C1 segment of cervical spinal cord (tissue), 14 donors: ENCODE data around the gene FOXN1.
A peak's percentile ranks its signal among the peaks of the same experiment; 100 is the strongest.

Source experiments
- DNase-seq, 14 donors: peaks; one replicate each; lab custom pipeline; 2025; lab: John Stamatoyannopoulos, UW

FOXN1 gene

GRCh38 chr17:28477928-28478327, 28.2 kb upstream of the FOXN1 start:
- DNase-seq: no peak

- DNase-seq: no peak
Observed at GRCh38 chr17:28478712-28479615, 27.2 kb upstream of the FOXN1 start.

DNA sequence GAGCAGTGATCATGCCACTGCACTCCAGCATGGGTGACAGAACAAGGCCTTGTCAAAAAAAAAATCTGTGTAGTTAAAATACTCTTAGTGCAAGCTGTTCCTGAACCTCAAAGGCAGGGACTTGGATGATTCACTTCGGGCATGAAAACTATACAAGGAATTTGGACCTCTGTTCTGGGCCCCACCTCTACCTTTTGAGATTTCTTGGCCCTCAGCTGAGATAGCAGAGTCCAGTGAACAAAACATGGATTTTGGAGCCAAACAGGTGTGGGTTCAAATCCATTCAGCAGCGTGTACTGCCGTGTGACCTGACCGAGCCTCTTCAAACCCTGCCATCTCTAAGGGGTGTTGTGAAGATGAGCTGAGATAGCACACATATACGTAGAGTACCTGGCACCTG, 25.9 kb upstream of the FOXN1 start:
- no peak for DNase-seq

- DNase-seq: no peak
Observed at GRCh38 chr17:28480799-28481571, 25.2 kb upstream of the FOXN1 start.

DNA sequence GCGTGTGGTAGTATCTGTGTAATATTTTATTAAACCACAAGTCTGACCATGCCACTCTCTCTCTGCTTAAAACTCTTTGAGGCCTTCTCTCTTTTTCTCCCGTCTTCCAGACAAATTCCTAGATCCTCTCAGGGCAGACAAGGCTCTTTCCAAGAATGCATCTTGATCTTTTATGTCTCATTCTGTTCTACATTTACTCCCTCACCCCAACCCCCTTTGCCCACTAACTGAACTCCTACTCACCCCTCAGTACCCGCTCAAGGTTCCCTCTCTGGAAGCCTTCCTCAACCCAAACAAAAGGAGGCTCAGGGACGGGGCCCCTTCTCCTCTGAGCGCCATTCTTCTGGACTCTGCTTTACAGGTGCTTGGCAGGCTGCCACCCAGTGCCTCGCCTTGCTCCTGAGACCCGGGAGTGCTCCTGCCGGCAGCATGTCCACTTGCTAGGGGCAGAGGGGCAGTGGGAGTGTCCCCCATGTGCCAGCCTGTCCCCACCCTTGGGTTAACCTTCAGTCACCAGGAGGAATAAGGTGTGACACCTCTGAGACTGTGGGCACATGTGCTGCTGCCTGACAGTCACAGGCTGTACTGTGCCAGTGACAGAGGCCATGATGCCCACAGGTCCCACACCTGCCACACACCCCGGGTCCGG, 23.5 kb upstream of the FOXN1 start:
- no peak for DNase-seq

DNA sequence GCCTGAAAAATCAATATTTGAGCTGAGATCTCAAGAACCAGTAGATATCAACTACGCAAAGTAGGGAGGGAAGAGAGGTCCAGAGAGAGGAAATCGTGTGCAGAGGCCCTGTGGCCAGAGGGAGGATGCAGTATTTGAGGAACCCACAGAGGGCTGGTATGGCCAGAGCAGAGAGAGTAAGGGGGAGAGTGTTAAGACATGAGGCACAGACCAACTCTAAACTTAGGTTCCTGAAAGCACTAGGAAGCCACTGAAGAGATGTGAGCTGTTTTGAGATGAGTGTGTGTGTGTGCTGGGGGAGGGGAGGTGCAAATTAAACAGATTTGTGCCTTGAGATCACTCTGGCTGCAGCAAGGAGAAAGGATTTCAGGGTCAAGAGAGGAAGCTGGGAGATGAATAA, 21.9 kb upstream of the FOXN1 start:
- DNase-seq: no peak

- DNase-seq: no peak
Observed at GRCh38 chr17:28485049-28485448, 21.1 kb upstream of the FOXN1 start.

DNA sequence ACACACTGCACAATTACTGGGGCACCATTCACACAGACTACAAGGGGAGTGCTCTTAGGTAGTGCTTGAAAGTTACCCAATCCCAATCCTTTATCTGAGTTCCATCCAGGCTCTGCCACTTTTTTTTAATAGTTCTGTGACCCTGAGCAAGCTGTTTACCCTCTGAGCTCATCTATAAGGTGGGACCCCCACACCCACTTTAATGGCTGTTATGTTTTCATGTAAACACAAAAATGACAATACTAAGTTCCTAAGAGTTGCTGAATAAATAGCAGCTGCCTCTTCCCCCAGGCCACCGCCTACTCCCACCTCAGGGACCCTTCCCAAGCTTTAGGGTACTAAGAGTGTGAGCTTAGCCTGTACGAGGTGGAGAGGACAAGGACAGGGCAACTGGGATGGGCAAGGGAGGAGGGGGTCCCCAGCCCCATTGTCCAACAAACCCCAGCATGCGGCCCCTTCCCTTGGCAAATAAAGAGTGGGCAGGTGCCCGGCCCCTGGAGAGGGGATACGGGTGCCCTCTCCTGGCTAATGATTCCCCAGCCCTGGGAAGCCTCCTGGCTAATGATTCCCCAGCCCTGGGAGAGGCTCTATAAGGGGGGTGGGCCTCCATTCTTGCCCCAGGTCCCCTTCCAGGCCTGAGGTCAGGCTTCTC, 18.1 kb upstream of the FOXN1 start:
- DNase-seq: no peak

DNA sequence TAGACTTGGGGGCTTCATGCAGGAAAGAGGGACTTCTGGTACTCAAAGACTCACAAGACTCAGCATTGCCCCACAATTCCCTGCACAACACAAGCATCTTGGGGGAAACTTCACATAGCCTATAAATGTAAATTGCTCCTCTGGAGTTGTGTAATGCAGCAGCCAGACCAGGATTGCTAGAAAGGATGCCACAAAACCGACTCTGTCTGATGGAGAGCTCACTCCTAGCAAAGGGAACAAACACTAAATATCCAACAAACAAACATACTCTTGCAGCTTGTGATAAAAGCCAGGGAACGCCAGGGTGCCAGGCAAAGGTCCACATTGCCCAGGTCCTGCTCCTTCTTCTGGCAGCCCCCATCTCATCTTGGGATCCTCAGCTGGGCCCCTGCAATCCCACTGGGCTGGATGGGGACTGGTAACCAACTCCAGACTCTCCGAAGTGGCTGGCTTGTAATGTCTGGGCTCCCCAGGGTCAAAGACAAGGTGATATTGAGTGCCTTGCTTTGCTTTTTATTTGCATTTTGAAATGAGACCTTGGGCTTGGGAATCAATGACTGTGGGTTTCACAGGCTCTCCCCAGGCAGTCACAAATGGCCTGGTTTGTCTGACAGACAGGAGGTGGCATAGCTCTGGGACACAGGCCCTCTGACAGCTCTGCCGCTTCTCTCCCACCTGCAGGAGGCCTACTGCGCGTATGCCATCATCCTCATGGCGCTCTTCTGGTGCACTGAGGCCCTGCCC, 17.4 kb upstream of the FOXN1 start:
- no peak for DNase-seq

DNA sequence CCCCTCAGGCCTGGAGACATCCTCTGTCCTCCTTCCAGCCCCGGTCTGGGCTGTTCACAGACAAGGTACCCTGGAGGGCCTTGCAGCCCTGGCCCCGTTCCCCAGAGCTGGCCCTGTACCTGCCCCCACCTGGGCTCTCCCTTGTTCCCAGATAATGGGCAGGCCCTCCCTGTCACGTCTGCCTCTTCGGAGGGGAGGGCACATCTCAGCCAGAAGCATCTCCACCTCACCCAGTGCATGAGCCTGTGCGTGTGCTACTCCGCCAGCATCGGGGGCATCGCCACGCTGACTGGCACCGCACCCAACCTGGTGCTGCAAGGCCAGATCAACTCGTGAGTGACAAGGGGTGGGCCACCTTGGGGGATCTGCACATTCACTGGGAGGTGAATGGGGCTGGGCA, 14.9 kb upstream of the FOXN1 start:
- DNase-seq: no peak

DNA sequence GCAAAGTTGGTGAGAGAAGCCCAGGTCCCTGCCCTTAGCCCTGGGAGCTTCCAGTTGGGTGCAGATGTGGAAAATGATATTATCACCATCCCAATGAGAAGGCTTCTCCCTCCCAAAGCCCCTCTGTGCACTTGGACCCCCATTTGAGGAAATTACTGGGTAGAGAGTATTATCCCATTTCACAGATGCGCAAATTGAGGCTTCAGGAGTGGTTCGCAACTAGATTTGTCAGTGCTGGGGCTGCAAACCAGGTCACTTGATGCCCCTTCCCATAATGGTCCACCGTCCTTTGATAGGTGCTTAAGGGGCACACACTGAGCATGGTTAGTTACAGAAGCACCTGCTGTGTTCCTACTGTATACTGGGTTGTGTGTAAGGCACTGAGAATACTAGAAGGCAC, 14.3 kb upstream of the FOXN1 start:
- DNase-seq: no peak

- DNase-seq: no peak
Observed at GRCh38 chr17:28492352-28493310, 13.5 kb upstream of the FOXN1 start.

DNA sequence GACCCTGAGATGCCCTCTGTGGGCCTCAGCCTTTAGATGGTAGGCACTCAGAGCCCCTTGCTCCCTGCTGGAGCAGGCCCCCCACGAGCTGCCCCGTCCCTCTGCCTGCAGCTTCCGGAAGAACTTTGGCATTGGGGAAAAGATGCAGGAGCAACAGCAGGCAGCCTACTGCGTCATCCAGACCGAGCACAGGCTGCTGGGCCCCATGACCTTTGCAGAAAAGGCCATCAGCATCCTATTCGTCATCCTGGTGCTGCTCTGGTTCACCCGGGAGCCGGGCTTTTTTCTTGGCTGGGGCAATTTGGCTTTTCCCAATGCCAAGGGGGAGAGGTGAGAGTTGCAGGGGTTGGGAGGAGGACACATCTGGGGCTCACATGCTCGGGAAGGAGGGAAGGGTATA, 12.7 kb upstream of the FOXN1 start:
- no peak for DNase-seq

- DNase-seq: peak in 13 of 14 donors; percentile 3 to 69 (median 22)
Observed at GRCh38 chr17:28494445-28495188, 11.5 kb upstream of the FOXN1 start.

- DNase-seq: no peak
Observed at GRCh38 chr17:28495635-28496034, 10.5 kb upstream of the FOXN1 start.

DNA sequence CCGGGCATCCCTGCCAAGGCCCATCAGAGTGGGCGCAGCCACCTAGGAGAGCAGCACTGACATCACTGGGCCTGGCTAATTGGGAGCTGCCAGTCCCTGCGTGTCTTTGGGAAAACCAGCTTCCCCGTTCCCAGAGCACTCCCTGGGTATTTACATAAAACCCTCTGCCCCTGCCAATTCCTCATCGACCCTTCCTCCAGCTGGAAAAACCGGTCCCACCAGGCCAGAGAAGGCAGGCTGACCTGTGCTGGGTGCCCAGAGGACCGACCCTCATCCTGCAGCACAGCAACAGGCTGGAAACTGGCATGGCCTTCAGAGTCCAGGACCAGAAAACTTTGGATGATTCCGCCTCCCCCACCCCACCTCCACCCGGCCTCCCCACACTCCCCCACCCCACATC, 8.2 kb upstream of the FOXN1 start:
- no peak for DNase-seq

DNA sequence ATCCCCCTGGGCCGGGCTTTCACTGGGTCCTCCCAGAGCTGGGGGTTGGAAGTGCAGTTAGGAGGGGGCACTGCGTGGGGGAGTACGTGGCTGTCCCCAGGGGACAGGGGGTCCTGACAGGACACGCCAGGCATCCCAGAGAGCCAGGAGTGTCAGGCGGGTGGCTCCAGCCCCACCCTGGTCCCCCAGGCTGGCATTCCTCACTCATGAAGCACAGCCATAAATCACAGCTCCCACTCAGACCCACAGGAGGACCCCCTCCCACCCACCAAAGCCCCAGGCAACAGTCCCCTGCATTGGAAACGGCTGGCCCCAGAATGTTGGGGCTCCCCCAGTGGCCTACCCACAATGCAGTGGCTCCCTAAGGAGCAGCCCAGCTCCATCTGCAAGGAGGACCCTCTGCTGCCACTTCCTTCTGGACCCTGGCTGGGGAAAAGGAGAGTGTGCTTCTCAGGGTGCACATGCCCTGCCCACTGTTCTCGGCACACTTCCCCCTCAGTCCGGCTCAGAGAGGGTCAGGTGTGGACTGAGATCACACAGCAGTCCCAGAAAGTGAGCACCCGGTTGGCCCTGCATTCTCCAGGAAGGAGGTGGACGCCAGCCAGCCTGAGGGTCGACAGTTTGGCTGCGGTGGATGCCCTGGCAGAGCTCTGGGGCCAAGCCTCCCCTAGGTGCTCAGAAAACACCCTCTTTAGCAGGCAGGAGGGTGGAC, 7.3 kb upstream of the FOXN1 start:
- DNase-seq: no peak

DNA sequence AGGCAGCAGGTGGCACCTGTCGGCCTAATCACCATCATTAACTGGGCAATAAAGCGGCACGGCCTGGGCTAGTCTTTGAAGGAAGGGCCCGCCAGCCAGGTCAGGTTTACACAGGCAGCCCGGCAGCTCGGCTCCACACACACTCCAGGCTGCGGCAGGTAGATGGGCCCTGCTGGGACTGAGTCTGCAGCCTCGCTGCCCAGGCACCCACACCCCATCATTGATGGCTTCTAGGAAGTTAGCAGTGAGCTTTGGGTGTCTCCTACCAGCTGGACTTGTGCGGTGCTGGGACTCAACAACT, 6.8 kb upstream of the FOXN1 start:
- no peak for DNase-seq
